ENCODE measurements around the gene ABAT. TPM values are rescaled to one million over a fixed set of nuclear protein-coding genes. Genes with fewer than 3 reads are reported as not detected.

The ABAT gene
- total and polyA plus RNA-seq, 9 donors = 9.9 to 25.8 (median 22.2) TPM

GRCh38 chr16:8807189-8807588 lies 132.8 kb downstream of the ABAT start:
- Histone ChIP-seq H3K27me3 (ENCODE audit: control insufficient read depth, insufficient read depth, low read length) (no peaks in the 10 kb centered on the region), H3K36me3 (ENCODE audit: control insufficient read depth, insufficient read depth, low read length) (peaks cover 68% of the 10 kb centered on the region), H3K4me1 (ENCODE audit: control insufficient read depth, insufficient read depth, low read length) (no peaks in the 10 kb centered on the region), H3K27ac (ENCODE audit: low read length) (no peak overlapping the region), H3K4me3 (ENCODE audit: low read length) (no peak overlapping the region), H3K9me3 (replicated peaks; ENCODE audit: control insufficient read depth, low read depth, low read length) (no peaks in the 10 kb centered on the region)
- 95% methylated on average over 3 of the region's 5 CpGs for WGBS (ENCODE audit: insufficient coverage)
- no peak for DNase-seq

- Histone ChIP-seq H3K27me3 (ENCODE audit: control insufficient read depth, insufficient read depth, low read length) (no peaks in the 10 kb centered on the region), H3K36me3 (ENCODE audit: control insufficient read depth, insufficient read depth, low read length) (peaks cover 70% of the 10 kb centered on the region), H3K4me1 (ENCODE audit: control insufficient read depth, insufficient read depth, low read length) (no peaks in the 10 kb centered on the region), H3K4me3 (ENCODE audit: low read length) (no peak overlapping the region), H3K9me3 (replicated peaks; ENCODE audit: control insufficient read depth, low read depth, low read length) (no peaks in the 10 kb centered on the region), H3K27ac (ENCODE audit: low read length) (no peak overlapping the region)
- no peak for DNase-seq
- 100% methylated on average over 1 of the region's 3 CpGs for WGBS (ENCODE audit: insufficient coverage)
Observed at GRCh38 chr16:8808009-8808408, 133.6 kb downstream of the ABAT start.

- WGBS (ENCODE audit: insufficient coverage) = 81% methylated on average over 9 of the region's 11 CpGs
- H3K27ac ChIP-seq (ENCODE audit: low read length) = no peak overlapping the region
- H3K4me3 ChIP-seq (ENCODE audit: low read length) = no peak overlapping the region
- no peaks in the 10 kb centered on the region for H3K9me3 ChIP-seq (replicated peaks; ENCODE audit: control insufficient read depth, low read depth, low read length)
- no peaks in the 10 kb centered on the region for H3K27me3 ChIP-seq (ENCODE audit: control insufficient read depth, insufficient read depth, low read length)
- DNase-seq = no peak
- H3K36me3 ChIP-seq (ENCODE audit: control insufficient read depth, insufficient read depth, low read length) = peaks cover 73% of the 10 kb centered on the region
- no peaks in the 10 kb centered on the region for H3K4me1 ChIP-seq (ENCODE audit: control insufficient read depth, insufficient read depth, low read length)
Observed at GRCh38 chr16:8808613-8809353, 134.4 kb downstream of the ABAT start.

GRCh38 chr16:8812162-8812843 lies 137.9 kb downstream of the ABAT start:
- DNase-seq = no peak
- Histone ChIP-seq H3K9me3 (replicated peaks; ENCODE audit: control insufficient read depth, low read depth, low read length) (no peaks in the 10 kb centered on the region), H3K27me3 (ENCODE audit: control insufficient read depth, insufficient read depth, low read length) (no peaks in the 10 kb centered on the region), H3K4me3 (ENCODE audit: low read length) (no peak overlapping the region), H3K27ac (ENCODE audit: low read length) (no peak overlapping the region), H3K36me3 (ENCODE audit: control insufficient read depth, insufficient read depth, low read length) (peaks cover 75% of the 10 kb centered on the region), H3K4me1 (ENCODE audit: control insufficient read depth, insufficient read depth, low read length) (no peaks in the 10 kb centered on the region)
- WGBS (ENCODE audit: insufficient coverage) = 80% methylated on average over 6 of the region's 12 CpGs

GRCh38 chr16:8814095-8814806 lies 139.8 kb downstream of the ABAT start:
- no peak for DNase-seq
- no peak overlapping the region for H3K27ac ChIP-seq (ENCODE audit: low read length)
- WGBS (ENCODE audit: insufficient coverage) = 91% methylated on average over 7 of the region's 14 CpGs
- H3K9me3 ChIP-seq (replicated peaks; ENCODE audit: control insufficient read depth, low read depth, low read length) = no peaks in the 10 kb centered on the region
- H3K27me3 ChIP-seq (ENCODE audit: control insufficient read depth, insufficient read depth, low read length) = no peaks in the 10 kb centered on the region
- H3K4me1 ChIP-seq (ENCODE audit: control insufficient read depth, insufficient read depth, low read length) = no peaks in the 10 kb centered on the region
- no peak overlapping the region for H3K4me3 ChIP-seq (ENCODE audit: low read length)
- H3K36me3 ChIP-seq (ENCODE audit: control insufficient read depth, insufficient read depth, low read length) = peaks cover 69% of the 10 kb centered on the region

- H3K27ac ChIP-seq (ENCODE audit: low read length) = no peak overlapping the region
- no peaks in the 10 kb centered on the region for H3K9me3 ChIP-seq (replicated peaks; ENCODE audit: control insufficient read depth, low read depth, low read length)
- no peak for DNase-seq
- 80% methylated on average over 2 of the region's 6 CpGs for WGBS (ENCODE audit: insufficient coverage)
- H3K4me1 ChIP-seq (ENCODE audit: control insufficient read depth, insufficient read depth, low read length) = no peaks in the 10 kb centered on the region
- H3K27me3 ChIP-seq (ENCODE audit: control insufficient read depth, insufficient read depth, low read length) = no peaks in the 10 kb centered on the region
- H3K36me3 ChIP-seq (ENCODE audit: control insufficient read depth, insufficient read depth, low read length) = peaks cover 70% of the 10 kb centered on the region
- no peak overlapping the region for H3K4me3 ChIP-seq (ENCODE audit: low read length)
Observed at GRCh38 chr16:8816967-8817655, 142.7 kb downstream of the ABAT start.

GRCh38 chr16:8818504-8819270 lies 144.3 kb downstream of the ABAT start:
- 68% methylated on average over 5 of the region's 10 CpGs for WGBS (ENCODE audit: insufficient coverage)
- no peaks in the 10 kb centered on the region for H3K9me3 ChIP-seq (replicated peaks; ENCODE audit: control insufficient read depth, low read depth, low read length)
- H3K27me3 ChIP-seq (ENCODE audit: control insufficient read depth, insufficient read depth, low read length) = no peaks in the 10 kb centered on the region
- H3K36me3 ChIP-seq (ENCODE audit: control insufficient read depth, insufficient read depth, low read length) = peaks cover 66% of the 10 kb centered on the region
- H3K4me1 ChIP-seq (ENCODE audit: control insufficient read depth, insufficient read depth, low read length) = no peaks in the 10 kb centered on the region
- H3K4me3 ChIP-seq (ENCODE audit: low read length) = no peak overlapping the region
- no peak for DNase-seq
- H3K27ac ChIP-seq (ENCODE audit: low read length) = no peak overlapping the region

- no peak overlapping the region for H3K27ac ChIP-seq (ENCODE audit: low read length)
- H3K4me3 ChIP-seq (ENCODE audit: low read length) = no peak overlapping the region
Observed at GRCh38 chr16:8819411-8820034, 145.1 kb downstream of the ABAT start.

GRCh38 chr16:8822403-8822802 lies 148.0 kb downstream of the ABAT start:
- Histone ChIP-seq H3K36me3 (ENCODE audit: control insufficient read depth, insufficient read depth, low read length) (peaks cover 46% of the 10 kb centered on the region), H3K27ac (ENCODE audit: low read length) (no peak overlapping the region), H3K4me1 (ENCODE audit: control insufficient read depth, insufficient read depth, low read length) (no peaks in the 10 kb centered on the region), H3K27me3 (ENCODE audit: control insufficient read depth, insufficient read depth, low read length) (no peaks in the 10 kb centered on the region), H3K9me3 (replicated peaks; ENCODE audit: control insufficient read depth, low read depth, low read length) (no peaks in the 10 kb centered on the region), H3K4me3 (ENCODE audit: low read length) (no peak overlapping the region)
- 100% methylated on average over 2 of the region's 3 CpGs for WGBS (ENCODE audit: insufficient coverage)
- no peak for DNase-seq

More at GRCh38 chr16:8819411-8820034, 145.1 kb downstream of the ABAT start:
- WGBS (ENCODE audit: insufficient coverage) = no CpG with 5 or more reads among the region's 6 CpGs
- no peak for DNase-seq
- Histone ChIP-seq H3K4me1 (ENCODE audit: control insufficient read depth, insufficient read depth, low read length) (no peaks in the 10 kb centered on the region), H3K36me3 (ENCODE audit: control insufficient read depth, insufficient read depth, low read length) (peaks cover 58% of the 10 kb centered on the region), H3K27me3 (ENCODE audit: control insufficient read depth, insufficient read depth, low read length) (no peaks in the 10 kb centered on the region), H3K9me3 (replicated peaks; ENCODE audit: control insufficient read depth, low read depth, low read length) (no peaks in the 10 kb centered on the region)

Data from muscle of leg (tissue), 11 donors.